GM12872 (cell line): ENCODE measurements around the gene GLRA3.

ENCODE experiments used
- TF ChIP-seq, protein P1 (sequence below): IDR thresholded peaks from 3 replicates; pipeline ENCODE4 v1.5.1; 2011; ENCODE audit warnings: low read depth, mild to moderate bottlenecking, low read length, moderate library complexity; ENCODE audit not compliant: insufficient read depth

The GLRA3 gene

DNA sequence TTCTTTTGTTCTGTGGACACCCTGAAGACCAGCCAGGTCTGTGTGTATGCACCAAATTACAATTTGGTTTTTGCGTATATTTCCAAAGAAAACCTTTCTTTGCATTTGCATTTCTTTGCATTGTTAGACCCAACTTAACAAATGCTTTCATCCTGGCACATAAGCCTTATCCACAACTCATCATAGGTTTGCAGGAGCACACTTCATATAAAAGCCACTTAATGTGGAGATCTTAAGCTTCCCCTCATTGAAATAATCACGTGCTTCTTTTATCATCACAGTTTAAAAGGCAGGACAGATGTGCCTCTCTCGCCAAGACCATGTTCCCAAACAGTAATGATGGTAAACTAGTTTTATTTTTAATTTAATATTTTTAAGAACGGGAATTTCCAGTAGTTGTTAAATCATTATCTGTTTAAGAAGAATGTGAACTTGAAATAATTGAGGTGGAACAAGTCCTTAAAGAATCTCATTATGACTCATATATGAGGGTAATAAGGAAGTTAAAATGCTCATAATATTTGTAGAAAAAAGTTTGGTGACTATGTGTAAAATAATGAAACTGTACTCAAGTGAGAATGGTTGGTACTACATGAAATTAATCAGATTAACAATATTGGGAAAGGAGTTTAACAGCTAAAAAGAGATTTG, 65.5 kb downstream of the GLRA3 start:
- TF ChIP-seq, protein P1, sequence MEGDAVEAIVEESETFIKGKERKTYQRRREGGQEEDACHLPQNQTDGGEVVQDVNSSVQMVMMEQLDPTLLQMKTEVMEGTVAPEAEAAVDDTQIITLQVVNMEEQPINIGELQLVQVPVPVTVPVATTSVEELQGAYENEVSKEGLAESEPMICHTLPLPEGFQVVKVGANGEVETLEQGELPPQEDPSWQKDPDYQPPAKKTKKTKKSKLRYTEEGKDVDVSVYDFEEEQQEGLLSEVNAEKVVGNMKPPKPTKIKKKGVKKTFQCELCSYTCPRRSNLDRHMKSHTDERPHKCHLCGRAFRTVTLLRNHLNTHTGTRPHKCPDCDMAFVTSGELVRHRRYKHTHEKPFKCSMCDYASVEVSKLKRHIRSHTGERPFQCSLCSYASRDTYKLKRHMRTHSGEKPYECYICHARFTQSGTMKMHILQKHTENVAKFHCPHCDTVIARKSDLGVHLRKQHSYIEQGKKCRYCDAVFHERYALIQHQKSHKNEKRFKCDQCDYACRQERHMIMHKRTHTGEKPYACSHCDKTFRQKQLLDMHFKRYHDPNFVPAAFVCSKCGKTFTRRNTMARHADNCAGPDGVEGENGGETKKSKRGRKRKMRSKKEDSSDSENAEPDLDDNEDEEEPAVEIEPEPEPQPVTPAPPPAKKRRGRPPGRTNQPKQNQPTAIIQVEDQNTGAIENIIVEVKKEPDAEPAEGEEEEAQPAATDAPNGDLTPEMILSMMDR: no peak

DNA sequence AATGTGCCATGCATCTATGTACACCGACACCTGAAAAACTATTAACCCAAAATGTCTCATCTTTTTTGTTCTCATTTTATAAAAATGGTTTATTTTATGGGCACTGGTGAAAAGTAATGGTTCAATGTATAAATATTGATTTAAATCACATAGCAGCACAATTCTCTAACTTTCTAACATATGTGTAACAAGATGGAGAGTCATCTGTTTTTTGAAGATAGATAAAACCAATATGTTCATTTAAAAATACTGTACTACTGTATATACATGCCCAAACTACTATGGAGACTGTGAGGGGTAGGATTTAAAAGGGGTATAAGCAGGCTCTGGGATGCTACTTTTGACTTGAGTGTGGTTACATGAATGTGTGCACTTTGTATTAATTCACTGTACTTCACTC, 67.6 kb downstream of the GLRA3 start:
- TF ChIP-seq, protein P1: no peak

DNA sequence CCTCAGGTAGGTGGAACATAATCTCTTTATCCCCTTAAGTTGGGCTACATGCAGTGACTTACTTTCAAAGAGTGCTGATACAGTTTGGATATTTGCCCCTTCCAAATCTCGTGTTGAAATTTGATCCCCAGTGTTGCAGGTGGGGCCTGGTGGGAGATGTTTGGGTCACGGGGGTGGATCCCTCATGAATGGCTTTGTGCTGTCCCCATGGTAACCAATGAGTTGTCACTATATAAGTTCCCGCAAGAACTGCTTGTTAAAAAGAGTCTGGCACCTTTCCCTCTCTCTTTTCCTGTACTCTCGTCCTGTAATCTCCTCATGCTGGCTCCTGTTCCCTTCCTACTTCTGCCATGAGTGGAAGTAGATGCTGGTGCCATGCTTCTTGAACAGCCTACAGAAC, 71.3 kb downstream of the GLRA3 start:
- TF ChIP-seq, protein P1: no peak

DNA sequence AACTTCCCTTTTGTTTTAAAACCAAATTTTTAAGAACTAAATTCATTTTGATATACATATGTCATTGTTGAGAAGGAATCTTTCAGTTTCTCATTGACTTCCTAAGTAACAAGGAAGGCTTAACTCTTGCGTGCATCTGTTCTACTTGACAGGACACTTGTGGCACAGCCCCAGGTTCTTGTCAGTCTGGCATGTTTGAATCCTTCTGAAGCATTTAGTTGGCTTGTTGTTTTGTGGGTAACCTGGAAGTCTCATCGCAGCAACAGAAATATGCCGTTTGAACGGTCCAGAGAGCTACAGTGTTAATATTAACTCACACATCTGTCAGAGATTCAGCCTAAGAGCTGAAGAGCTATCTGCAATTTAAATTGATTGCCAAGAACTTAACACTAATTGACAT, 76.0 kb downstream of the GLRA3 start:
- TF ChIP-seq, protein P1: no peak

DNA sequence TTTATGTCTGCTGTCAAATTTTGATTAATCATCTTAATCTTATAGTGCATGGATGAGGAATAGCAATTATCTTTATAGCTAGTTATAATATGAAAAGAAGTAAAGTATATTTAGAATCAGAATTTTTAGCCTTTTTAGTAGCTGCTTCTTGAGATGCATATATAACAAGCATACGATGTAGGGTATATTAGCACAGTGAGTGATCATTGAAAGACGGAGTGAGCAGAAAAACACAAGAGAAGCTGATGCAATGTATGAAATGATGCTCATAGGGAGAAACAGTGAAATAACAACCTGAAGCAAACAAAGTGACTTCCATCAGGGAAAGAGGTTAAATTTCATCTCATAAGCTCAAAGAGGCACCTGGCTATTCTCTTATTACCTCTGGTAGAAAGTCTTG, 77.0 kb downstream of the GLRA3 start:
- TF ChIP-seq, protein P1: no peak

DNA sequence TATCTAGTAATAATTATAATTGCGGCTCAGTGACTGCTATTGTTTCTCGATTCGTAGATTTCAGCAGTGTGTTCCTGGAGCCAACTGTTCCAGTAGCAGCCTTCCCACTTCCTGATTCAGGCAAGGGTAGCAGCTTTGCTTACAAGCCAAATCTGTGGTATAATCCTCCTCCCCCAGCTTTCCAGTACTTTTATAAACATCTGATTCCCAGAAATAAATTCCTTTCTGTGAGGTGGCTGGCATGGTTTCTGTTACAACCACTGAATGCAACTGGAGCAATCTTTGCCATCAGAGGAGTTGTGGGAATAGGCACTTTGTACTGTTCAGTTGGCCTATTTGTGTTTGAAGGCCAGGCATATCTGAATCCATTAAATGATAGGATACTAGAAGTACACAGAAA, 80.0 kb downstream of the GLRA3 start:
- TF ChIP-seq, protein P1: no peak

DNA sequence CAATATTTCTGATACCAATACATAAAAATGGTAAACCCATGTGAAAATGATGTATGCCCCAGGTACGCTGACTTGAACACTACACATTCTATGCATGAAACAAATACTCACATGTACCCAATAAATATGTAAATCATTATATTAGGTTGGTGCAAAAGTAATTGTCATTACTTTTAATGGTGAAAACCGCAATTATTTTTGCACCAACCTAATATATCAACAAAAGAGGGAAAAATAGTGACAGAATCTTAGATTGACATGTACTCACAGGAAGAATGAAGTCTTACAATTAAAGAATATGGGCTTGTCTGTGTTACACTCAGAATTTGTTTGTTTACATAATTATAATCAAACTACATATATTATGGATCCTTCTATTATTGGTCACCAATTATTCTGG, 82.3 kb downstream of the GLRA3 start:
- TF ChIP-seq, protein P1: no peak

DNA sequence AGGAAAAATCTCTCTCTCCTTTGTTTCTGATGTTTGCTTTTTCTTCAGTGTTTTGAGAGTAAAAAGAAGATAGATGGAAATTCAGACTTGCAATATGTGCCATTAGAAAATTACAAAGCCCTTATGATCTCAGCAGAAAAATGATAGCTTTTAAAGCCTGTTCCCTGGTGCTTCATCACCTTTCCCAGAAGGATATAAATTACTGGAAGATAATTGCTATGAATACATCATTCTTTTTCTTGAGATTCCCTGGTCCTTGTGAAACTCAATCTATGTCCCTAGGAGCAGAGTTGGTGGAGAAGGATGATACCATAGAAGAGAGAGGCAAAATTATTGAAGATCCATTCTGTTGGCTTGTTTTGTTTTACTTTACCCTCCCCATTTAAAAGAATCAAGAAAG, 86.5 kb downstream of the GLRA3 start:
- TF ChIP-seq, protein P1: no peak
